GM23338 (cell line): ENCODE data around the gene CATSPER3. TPM values are rescaled to one million over a fixed set of nuclear protein-coding genes. Genes with fewer than 3 reads are reported as not detected.

Source experiments
- ATAC-seq: fragments of 200-7000 bp; cut with Tn5 transposase; 3 replicates; pipeline ENCODE4 v1.9.1; 2020
- DNase-seq: peaks from one replicate; pipeline ENCODE4 v3.0.0-alpha.2; 2015; ENCODE audit warnings: low spot score
- H2AFZ ChIP-seq: fragments of 200-600 bp; sonication (generic); 2 replicates; pipeline ENCODE4 v1.8.0; 2016; ENCODE audit warnings: antibody characterized with exemption, mild to moderate bottlenecking, moderate library complexity
- H3F3A ChIP-seq: fragments of 200-600 bp; sonication (generic); replicated peaks from 2 replicates; pipeline ENCODE4 v1.8.0; 2017; ENCODE audit warnings: antibody characterized with exemption, mixed run types, low read depth
- H3K27ac ChIP-seq: fragments of 200-600 bp; sonication (generic); 2 replicates; pipeline ENCODE4 v1.6.1; 2016; ENCODE audit warnings: low read depth
- H3K27me3 ChIP-seq: fragments of 200-600 bp; sonication (generic); 2 replicates; pipeline ENCODE4 v1.8.0; 2016; ENCODE audit warnings: mild to moderate bottlenecking, mixed run types, moderate library complexity; ENCODE audit not compliant: insufficient read depth
- H3K36me3 ChIP-seq: fragments of 200-600 bp; sonication (generic); 2 replicates; pipeline ENCODE4 v1.8.0; 2016; ENCODE audit warnings: mild to moderate bottlenecking; ENCODE audit not compliant: insufficient read depth
- H3K4me1 ChIP-seq: fragments of 200-600 bp; sonication (generic); 2 replicates; pipeline ENCODE4 v1.8.0; 2016; ENCODE audit warnings: mild to moderate bottlenecking, moderate library complexity; ENCODE audit not compliant: insufficient read depth
- H3K4me2 ChIP-seq: fragments of 200-600 bp; sonication (generic); 2 replicates; pipeline ENCODE4 v1.7.1; 2017; ENCODE audit warnings: mixed run types
- H3K4me3 ChIP-seq: fragments of 200-600 bp; sonication (generic); 2 replicates; pipeline ENCODE4 v1.6.1; 2016; ENCODE audit warnings: mixed run types
- H3K79me2 ChIP-seq: fragments of 200-600 bp; sonication (generic); replicated peaks from 2 replicates; pipeline ENCODE4 v1.8.0; 2017; ENCODE audit warnings: mild to moderate bottlenecking; ENCODE audit not compliant: insufficient read depth
- H3K9me2 ChIP-seq: fragments of 200-600 bp; sonication (generic); 2 replicates; pipeline ENCODE4 v1.8.0; 2017; ENCODE audit not compliant: insufficient read depth
- H4K20me1 ChIP-seq: fragments of 200-600 bp; sonication (generic); replicated peaks from 2 replicates; pipeline ENCODE4 v1.8.0; 2017; ENCODE audit warnings: mild to moderate bottlenecking; ENCODE audit not compliant: insufficient read depth
- H3K27ac Mint-ChIP-seq: 2 replicates; pipeline ENCODE4 v1.8.0; 2020; ENCODE audit warnings: inconsistent platforms, mild to moderate bottlenecking, moderate library complexity, mixed read lengths
- H3K27me3 Mint-ChIP-seq: 3 replicates; pipeline ENCODE4 v1.8.0; 2022; ENCODE audit warnings: low read depth, mild to moderate bottlenecking, moderate library complexity, mixed read lengths, inconsistent platforms; ENCODE audit not compliant: insufficient read depth, poor library complexity
- H3K36me3 Mint-ChIP-seq: 3 replicates; pipeline ENCODE4 v1.8.0; 2021; ENCODE audit warnings: low read depth, mild to moderate bottlenecking, inconsistent platforms, moderate library complexity, mixed read lengths
- H3K4me1 Mint-ChIP-seq: 3 replicates; pipeline ENCODE4 v1.8.0; 2020; ENCODE audit warnings: mild to moderate bottlenecking, inconsistent platforms, mixed read lengths
- H3K4me3 Mint-ChIP-seq: 3 replicates; pipeline ENCODE4 v1.8.0; 2021; ENCODE audit warnings: moderate library complexity, mild to moderate bottlenecking, inconsistent platforms, mixed read lengths
- H3K9me3 Mint-ChIP-seq: 3 replicates; pipeline ENCODE4 v1.8.0; 2020; ENCODE audit warnings: moderate library complexity, mild to moderate bottlenecking, inconsistent platforms, mixed read lengths
- CREB1 ChIP-seq: fragments of 250-450 bp; sonication (Bioruptor Pico); IDR thresholded peaks from 2 replicates; pipeline ENCODE4 v1.5.0; 2020; ENCODE audit warnings: low read depth, mild to moderate bottlenecking, moderate library complexity
- EZH2 ChIP-seq: fragments of 200-600 bp; sonication (generic); IDR thresholded peaks from one replicate; pipeline ENCODE4 v1.8.0; 2017; ENCODE audit warnings: antibody characterized with exemption, mild to moderate bottlenecking, low read depth; ENCODE audit not compliant: unreplicated experiment
- EZH2phosphoT487 ChIP-seq: fragments of 200-600 bp; sonication (generic); IDR thresholded peaks from one replicate; pipeline ENCODE4 v1.8.1; 2018; ENCODE audit warnings: antibody characterized with exemption; ENCODE audit not compliant: unreplicated experiment
- JUNB ChIP-seq: IDR thresholded peaks from one replicate; pipeline ENCODE4 v1.6.1; 2016; ENCODE audit warnings: antibody characterized with exemption; ENCODE audit not compliant: unreplicated experiment
- NANOG ChIP-seq: IDR thresholded peaks from 2 replicates; pipeline ENCODE4 v1.6.1; 2016; ENCODE audit warnings: antibody characterized with exemption, borderline replicate concordance
- POLR2AphosphoS5 ChIP-seq: IDR thresholded peaks from 2 replicates; pipeline ENCODE4 v1.6.1; 2016; ENCODE audit warnings: antibody characterized with exemption, low read depth
- STAT1 ChIP-seq: IDR thresholded peaks from one replicate; pipeline ENCODE4 v1.6.1; 2016; ENCODE audit warnings: antibody characterized with exemption; ENCODE audit not compliant: unreplicated experiment
- ZNF114 ChIP-seq: fragments of 250-450 bp; sonication (Bioruptor Pico); IDR thresholded peaks from 2 replicates; pipeline ENCODE4 v1.5.0; 2020; ENCODE audit warnings: mild to moderate bottlenecking, moderate library complexity
- ZNF331 ChIP-seq: fragments of 250-450 bp; sonication (Bioruptor Pico); IDR thresholded peaks from 2 replicates; pipeline ENCODE4 v1.5.0; 2020; ENCODE audit warnings: low read depth, mild to moderate bottlenecking, moderate library complexity
- polyA plus RNA-seq: library from polyadenylated mRNA; unstranded; fragments of >200 nt; fragmentation: Nextera tagmentation; extraction: Ambion mirVana; gene quantifications from 2 replicates; pipeline ENCODE4 v1.2.1, GENCODE V29; 2016
- total RNA-seq: library from RNA; depleted of rRNA; stranded (reverse); fragments of >200 nt; shearing (Covaris generic); gene quantifications from 2 replicates; pipeline ENCODE4 v1.2.3, GENCODE V29; 2014
- TF ChIP-seq, protein P1 (sequence below): IDR thresholded peaks from one replicate; pipeline ENCODE4 v1.6.1; 2018; ENCODE audit warnings: antibody characterized with exemption; ENCODE audit not compliant: unreplicated experiment
- TF ChIP-seq, protein P2 (sequence below), 2 experiments: fragments of 200-600 bp in 1 of 2; sonication (generic) in 1 of 2; conservative IDR thresholded peaks; 2 replicates each; pipeline versions ENCODE4 v1.5.1 to v1.6.1; 2016 to 2017; ENCODE audit warnings: antibody characterized with exemption in 2 of 2, low read depth in 2 of 2, mild to moderate bottlenecking in 2 of 2, moderate library complexity in 1 of 2
- TF ChIP-seq, protein P3 (sequence below): IDR thresholded peaks from 2 replicates; pipeline ENCODE4 v1.6.1; 2016; ENCODE audit warnings: antibody characterized with exemption
- TF ChIP-seq, protein P4 (sequence below): fragments of 250-450 bp; sonication (Bioruptor Pico); IDR thresholded peaks from 2 replicates; pipeline ENCODE4 v1.5.0; 2020; ENCODE audit warnings: mild to moderate bottlenecking, moderate library complexity

CATSPER3 gene
- total and polyA plus RNA-seq, 2 experiments from 2014 or later, result 0.19 TPM; not detected in 1

DNA sequence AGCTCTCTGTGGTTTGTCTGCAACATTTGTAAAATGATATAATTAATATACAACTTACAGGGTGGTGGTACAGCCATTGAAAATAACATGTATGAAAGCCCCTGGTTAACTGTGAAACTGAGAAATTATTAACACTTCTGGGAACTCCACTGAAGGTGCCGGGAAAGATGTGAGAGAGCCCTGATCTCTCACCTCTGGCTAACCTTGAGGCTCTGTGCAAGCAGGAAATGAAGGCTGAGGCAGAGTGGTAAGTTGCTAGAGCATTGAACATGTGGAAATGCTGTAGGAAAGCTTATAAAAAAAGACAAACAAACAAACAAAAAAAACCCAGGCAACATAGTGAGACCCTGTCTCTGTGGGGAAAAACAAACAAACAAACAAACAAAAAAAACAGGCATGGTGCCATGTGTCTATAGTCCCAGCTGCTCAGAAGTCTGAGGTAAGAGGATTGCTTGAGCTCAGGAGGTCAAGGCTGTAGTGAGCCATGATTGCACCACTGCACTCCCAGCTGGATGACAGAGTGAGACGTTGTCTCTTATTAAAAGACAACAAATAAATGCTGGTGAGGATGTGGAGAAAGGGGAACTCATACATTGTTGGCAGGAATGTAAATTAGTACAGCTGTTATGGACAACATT lies 7.5 kb downstream of the CATSPER3 start (continued):
- TF ChIP-seq STAT1, result no peak
- no peak for TF ChIP-seq CREB1 (CRISPR knock-in tag)

DNA sequence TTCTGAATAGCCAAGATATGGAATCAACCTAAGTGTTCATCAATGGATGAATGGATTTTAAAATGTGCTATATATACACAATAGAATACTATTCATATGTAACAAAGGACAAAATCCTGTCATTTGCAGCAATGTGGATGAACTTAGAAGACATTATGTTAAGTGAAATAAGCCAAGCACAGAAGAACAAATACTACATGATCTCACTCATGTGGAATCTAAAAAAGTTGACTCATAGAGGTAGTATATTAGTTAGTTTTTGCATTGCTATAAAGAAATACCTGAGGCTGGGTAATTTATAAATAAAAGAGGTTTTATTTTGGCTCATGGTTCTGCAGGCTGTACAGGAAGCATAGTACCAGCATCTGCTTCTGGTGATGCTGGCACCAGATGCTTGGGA lies 8.1 kb downstream of the CATSPER3 start:
- no peaks in the 10 kb centered on the region; the same call in 2 of the 3 replicates for H3K4me1 Mint-ChIP-seq
- DNase-seq, result no peak

More for the DNA sequence above, 8.1 kb downstream of the CATSPER3 start:
- Histone ChIP-seq H4K20me1 (no peaks in the 10 kb centered on the region), H3F3A (no peaks in the 10 kb centered on the region), H3K4me2 (no peak overlapping the region), H3K36me3 (no peaks in the 10 kb centered on the region), H3K9me2 (no peaks in the 10 kb centered on the region), H3K4me3 (no peak overlapping the region), H3K79me2 (no peaks in the 10 kb centered on the region), H3K27ac (no peak overlapping the region), H3K27me3 (no peaks in the 10 kb centered on the region), H2AFZ (no peak overlapping the region), H3K4me1 (no peaks in the 10 kb centered on the region)
- Mint-ChIP-seq H3K4me3 (no peak overlapping the region), H3K27me3 (peaks cover 5% of the 10 kb centered on the region), H3K9me3 (peaks cover 49% of the 10 kb centered on the region), H3K36me3 (peaks cover 43% of the 10 kb centered on the region), H3K27ac (no peak overlapping the region)
- TF ChIP-seq, protein P1, sequence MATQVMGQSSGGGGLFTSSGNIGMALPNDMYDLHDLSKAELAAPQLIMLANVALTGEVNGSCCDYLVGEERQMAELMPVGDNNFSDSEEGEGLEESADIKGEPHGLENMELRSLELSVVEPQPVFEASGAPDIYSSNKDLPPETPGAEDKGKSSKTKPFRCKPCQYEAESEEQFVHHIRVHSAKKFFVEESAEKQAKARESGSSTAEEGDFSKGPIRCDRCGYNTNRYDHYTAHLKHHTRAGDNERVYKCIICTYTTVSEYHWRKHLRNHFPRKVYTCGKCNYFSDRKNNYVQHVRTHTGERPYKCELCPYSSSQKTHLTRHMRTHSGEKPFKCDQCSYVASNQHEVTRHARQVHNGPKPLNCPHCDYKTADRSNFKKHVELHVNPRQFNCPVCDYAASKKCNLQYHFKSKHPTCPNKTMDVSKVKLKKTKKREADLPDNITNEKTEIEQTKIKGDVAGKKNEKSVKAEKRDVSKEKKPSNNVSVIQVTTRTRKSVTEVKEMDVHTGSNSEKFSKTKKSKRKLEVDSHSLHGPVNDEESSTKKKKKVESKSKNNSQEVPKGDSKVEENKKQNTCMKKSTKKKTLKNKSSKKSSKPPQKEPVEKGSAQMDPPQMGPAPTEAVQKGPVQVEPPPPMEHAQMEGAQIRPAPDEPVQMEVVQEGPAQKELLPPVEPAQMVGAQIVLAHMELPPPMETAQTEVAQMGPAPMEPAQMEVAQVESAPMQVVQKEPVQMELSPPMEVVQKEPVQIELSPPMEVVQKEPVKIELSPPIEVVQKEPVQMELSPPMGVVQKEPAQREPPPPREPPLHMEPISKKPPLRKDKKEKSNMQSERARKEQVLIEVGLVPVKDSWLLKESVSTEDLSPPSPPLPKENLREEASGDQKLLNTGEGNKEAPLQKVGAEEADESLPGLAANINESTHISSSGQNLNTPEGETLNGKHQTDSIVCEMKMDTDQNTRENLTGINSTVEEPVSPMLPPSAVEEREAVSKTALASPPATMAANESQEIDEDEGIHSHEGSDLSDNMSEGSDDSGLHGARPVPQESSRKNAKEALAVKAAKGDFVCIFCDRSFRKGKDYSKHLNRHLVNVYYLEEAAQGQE, result no peak
- no peak for TF ChIP-seq EZH2phosphoT487
- TF ChIP-seq POLR2AphosphoS5, result no peak
- TF ChIP-seq NANOG, result no peak
- TF ChIP-seq, protein P2, sequence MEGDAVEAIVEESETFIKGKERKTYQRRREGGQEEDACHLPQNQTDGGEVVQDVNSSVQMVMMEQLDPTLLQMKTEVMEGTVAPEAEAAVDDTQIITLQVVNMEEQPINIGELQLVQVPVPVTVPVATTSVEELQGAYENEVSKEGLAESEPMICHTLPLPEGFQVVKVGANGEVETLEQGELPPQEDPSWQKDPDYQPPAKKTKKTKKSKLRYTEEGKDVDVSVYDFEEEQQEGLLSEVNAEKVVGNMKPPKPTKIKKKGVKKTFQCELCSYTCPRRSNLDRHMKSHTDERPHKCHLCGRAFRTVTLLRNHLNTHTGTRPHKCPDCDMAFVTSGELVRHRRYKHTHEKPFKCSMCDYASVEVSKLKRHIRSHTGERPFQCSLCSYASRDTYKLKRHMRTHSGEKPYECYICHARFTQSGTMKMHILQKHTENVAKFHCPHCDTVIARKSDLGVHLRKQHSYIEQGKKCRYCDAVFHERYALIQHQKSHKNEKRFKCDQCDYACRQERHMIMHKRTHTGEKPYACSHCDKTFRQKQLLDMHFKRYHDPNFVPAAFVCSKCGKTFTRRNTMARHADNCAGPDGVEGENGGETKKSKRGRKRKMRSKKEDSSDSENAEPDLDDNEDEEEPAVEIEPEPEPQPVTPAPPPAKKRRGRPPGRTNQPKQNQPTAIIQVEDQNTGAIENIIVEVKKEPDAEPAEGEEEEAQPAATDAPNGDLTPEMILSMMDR (conservative IDR thresholded peaks at IDR 0.05; ENCODE audit: low read depth in 2 of 2), result no peak
- TF ChIP-seq EZH2, result no peak
- TF ChIP-seq JUNB, result no peak
- TF ChIP-seq ZNF114, result no peak
- TF ChIP-seq, protein P3, sequence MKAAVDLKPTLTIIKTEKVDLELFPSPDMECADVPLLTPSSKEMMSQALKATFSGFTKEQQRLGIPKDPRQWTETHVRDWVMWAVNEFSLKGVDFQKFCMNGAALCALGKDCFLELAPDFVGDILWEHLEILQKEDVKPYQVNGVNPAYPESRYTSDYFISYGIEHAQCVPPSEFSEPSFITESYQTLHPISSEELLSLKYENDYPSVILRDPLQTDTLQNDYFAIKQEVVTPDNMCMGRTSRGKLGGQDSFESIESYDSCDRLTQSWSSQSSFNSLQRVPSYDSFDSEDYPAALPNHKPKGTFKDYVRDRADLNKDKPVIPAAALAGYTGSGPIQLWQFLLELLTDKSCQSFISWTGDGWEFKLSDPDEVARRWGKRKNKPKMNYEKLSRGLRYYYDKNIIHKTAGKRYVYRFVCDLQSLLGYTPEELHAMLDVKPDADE, result no peak
- TF ChIP-seq ZNF331 (CRISPR knock-in tag), result no peak
- TF ChIP-seq CREB1 (CRISPR knock-in tag), result no peak
- TF ChIP-seq, protein P4, sequence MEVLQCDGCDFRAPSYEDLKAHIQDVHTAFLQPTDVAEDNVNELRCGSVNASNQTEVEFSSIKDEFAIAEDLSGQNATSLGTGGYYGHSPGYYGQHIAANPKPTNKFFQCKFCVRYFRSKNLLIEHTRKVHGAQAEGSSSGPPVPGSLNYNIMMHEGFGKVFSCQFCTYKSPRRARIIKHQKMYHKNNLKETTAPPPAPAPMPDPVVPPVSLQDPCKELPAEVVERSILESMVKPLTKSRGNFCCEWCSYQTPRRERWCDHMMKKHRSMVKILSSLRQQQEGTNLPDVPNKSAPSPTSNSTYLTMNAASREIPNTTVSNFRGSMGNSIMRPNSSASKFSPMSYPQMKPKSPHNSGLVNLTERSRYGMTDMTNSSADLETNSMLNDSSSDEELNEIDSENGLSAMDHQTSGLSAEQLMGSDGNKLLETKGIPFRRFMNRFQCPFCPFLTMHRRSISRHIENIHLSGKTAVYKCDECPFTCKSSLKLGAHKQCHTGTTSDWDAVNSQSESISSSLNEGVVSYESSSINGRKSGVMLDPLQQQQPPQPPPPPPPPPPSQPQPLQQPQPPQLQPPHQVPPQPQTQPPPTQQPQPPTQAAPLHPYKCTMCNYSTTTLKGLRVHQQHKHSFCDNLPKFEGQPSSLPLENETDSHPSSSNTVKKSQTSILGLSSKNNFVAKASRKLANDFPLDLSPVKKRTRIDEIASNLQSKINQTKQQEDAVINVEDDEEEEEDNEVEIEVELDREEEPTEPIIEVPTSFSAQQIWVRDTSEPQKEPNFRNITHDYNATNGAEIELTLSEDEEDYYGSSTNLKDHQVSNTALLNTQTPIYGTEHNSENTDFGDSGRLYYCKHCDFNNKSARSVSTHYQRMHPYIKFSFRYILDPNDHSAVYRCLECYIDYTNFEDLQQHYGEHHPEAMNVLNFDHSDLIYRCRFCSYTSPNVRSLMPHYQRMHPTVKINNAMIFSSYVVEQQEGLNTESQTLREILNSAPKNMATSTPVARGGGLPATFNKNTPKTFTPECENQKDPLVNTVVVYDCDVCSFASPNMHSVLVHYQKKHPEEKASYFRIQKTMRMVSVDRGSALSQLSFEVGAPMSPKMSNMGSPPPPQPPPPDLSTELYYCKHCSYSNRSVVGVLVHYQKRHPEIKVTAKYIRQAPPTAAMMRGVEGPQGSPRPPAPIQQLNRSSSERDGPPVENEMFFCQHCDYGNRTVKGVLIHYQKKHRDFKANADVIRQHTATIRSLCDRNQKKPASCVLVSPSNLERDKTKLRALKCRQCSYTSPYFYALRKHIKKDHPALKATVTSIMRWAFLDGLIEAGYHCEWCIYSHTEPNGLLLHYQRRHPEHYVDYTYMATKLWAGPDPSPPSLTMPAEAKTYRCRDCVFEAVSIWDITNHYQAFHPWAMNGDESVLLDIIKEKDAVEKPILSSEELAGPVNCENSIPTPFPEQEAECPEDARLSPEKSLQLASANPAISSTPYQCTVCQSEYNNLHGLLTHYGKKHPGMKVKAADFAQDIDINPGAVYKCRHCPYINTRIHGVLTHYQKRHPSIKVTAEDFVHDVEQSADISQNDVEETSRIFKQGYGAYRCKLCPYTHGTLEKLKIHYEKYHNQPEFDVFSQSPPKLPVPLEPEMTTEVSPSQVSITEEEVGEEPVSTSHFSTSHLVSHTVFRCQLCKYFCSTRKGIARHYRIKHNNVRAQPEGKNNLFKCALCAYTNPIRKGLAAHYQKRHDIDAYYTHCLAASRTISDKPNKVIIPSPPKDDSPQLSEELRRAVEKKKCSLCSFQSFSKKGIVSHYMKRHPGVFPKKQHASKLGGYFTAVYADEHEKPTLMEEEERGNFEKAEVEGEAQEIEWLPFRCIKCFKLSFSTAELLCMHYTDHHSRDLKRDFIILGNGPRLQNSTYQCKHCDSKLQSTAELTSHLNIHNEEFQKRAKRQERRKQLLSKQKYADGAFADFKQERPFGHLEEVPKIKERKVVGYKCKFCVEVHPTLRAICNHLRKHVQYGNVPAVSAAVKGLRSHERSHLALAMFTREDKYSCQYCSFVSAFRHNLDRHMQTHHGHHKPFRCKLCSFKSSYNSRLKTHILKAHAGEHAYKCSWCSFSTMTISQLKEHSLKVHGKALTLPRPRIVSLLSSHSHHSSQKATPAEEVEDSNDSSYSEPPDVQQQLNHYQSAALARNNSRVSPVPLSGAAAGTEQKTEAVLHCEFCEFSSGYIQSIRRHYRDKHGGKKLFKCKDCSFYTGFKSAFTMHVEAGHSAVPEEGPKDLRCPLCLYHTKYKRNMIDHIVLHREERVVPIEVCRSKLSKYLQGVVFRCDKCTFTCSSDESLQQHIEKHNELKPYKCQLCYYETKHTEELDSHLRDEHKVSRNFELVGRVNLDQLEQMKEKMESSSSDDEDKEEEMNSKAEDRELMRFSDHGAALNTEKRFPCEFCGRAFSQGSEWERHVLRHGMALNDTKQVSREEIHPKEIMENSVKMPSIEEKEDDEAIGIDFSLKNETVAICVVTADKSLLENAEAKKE, result no peak
- no peak for TF ChIP-seq STAT1
- ATAC-seq, result no peak
